GM12865 (cell line): ENCODE measurements around the gene METTL26.

Source experiments
- DNase-seq: peaks from one replicate; pipeline ENCODE4 v3.0.0; 2010; ENCODE audit warnings: low read depth
- H3K4me3 ChIP-seq: 2 replicates; pipeline ENCODE4 v1.5.1; 2011; ENCODE audit warnings: mild to moderate bottlenecking, low read depth, low read length, control low read depth
- CTCF ChIP-seq: IDR thresholded peaks from 2 replicates; pipeline ENCODE4 v1.5.1; 2011; ENCODE audit warnings: low read length, control low read depth, low read depth, inconsistent platforms; ENCODE audit not compliant: insufficient read depth; ENCODE audit errors: missing control alignments

METTL26 gene

GRCh38 chr16:636206-637080, at the start of gene METTL26:
TSS of gene METTL26 (minus strand) at chr16:636305. CDS start at chr16:636290, 15 bp downstream.
- no peak for TF ChIP-seq CTCF
- DNase-seq, result peak; percentile 97

GRCh38 chr16:684961-685696, 49.0 kb upstream of the METTL26 start:
- H3K4me3 ChIP-seq, result no peak overlapping the region
- TF ChIP-seq CTCF, result no peak
- DNase-seq, result no peak

More at GRCh38 chr16:636206-637080, at the start of gene METTL26:
- H3K4me3 ChIP-seq, result peak within 1 kb of the TSS; percentile 69

GRCh38 chr16:684071-684794, 48.1 kb upstream of the METTL26 start, which contains the start of gene JMJD8:
TSS of gene JMJD8 (minus strand) at chr16:684334. CDS start at chr16:684319, 15 bp downstream.
- peak within 1 kb of the TSS; percentile 54 for H3K4me3 ChIP-seq
- peak; percentile 98 for DNase-seq
- no peak for TF ChIP-seq CTCF

- peak overlapping the region; percentile 54 for H3K4me3 ChIP-seq
- peak; percentile 41 for DNase-seq
- TF ChIP-seq CTCF, result no peak
Measured at GRCh38 chr16:683396-684070, 47.4 kb upstream of the METTL26 start.

- TF ChIP-seq CTCF, result no peak
- DNase-seq, result no peak
- H3K4me3 ChIP-seq, result peak overlapping the region; percentile 54
Measured at GRCh38 chr16:682493-683395, 46.6 kb upstream of the METTL26 start.
